ENCODE results near the gene SLC35F6.
"Not testable (repeated sequence)": the region's sequence is repeated elsewhere in the genome, so short reads cannot be mapped to it uniquely, and the experiment has no call there.

SLC35F6 gene

GRCh38 chr2:26782876-26783704 lies 19.0 kb downstream of the SLC35F6 start:
- TF ChIP-seq, protein P1, sequence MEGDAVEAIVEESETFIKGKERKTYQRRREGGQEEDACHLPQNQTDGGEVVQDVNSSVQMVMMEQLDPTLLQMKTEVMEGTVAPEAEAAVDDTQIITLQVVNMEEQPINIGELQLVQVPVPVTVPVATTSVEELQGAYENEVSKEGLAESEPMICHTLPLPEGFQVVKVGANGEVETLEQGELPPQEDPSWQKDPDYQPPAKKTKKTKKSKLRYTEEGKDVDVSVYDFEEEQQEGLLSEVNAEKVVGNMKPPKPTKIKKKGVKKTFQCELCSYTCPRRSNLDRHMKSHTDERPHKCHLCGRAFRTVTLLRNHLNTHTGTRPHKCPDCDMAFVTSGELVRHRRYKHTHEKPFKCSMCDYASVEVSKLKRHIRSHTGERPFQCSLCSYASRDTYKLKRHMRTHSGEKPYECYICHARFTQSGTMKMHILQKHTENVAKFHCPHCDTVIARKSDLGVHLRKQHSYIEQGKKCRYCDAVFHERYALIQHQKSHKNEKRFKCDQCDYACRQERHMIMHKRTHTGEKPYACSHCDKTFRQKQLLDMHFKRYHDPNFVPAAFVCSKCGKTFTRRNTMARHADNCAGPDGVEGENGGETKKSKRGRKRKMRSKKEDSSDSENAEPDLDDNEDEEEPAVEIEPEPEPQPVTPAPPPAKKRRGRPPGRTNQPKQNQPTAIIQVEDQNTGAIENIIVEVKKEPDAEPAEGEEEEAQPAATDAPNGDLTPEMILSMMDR (conservative IDR thresholded peaks at IDR 0.05): no peak
- H3K27ac ChIP-seq: no peak overlapping the region

DNA sequence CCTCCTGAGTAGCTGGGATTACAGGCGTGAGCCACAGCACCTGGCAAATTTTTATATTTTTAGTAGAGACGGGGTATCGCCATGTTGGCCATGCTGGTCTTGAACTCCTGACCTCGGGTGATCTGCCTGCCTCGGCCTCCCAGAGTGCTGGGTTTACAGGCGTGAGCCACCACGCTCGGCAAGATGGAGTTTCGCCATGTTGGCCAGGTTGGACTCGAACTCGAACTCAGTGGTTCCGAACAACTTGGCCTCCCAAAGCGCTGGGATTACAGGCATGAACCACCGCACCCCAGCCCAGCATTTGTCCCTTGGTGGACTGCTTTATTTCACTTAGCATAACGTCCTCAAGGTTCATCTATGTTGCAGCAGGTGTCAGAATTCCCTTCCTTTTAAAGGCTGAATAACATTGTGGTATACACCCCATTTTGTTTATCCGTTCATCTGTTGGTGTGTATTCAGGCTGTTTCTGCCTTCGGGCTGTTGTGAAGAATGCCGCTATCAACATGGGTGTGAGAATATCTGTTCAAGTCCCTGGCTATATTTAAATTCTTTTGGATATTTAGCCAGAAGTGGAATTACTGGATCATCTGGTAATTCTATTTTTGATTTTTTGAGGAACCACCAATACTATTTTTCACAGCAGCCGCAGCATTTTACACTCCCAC lies 20.6 kb downstream of the SLC35F6 start:
- H3K27ac ChIP-seq: peak overlapping the region; percentile 68
- TF ChIP-seq, protein P1 (conservative IDR thresholded peaks at IDR 0.05): no peak

- peak within 1 kb of the TSS; percentile 68 for H3K27ac ChIP-seq
- TF ChIP-seq, protein P1 (conservative IDR thresholded peaks at IDR 0.05): no peak
Observed at GRCh38 chr2:26785431-26786206, 21.5 kb downstream of the SLC35F6 start, which contains the start of gene CENPA. CENPA (plus strand) TSS chr2:26786056; CDS start chr2:26786197, 141 bp downstream.

DNA sequence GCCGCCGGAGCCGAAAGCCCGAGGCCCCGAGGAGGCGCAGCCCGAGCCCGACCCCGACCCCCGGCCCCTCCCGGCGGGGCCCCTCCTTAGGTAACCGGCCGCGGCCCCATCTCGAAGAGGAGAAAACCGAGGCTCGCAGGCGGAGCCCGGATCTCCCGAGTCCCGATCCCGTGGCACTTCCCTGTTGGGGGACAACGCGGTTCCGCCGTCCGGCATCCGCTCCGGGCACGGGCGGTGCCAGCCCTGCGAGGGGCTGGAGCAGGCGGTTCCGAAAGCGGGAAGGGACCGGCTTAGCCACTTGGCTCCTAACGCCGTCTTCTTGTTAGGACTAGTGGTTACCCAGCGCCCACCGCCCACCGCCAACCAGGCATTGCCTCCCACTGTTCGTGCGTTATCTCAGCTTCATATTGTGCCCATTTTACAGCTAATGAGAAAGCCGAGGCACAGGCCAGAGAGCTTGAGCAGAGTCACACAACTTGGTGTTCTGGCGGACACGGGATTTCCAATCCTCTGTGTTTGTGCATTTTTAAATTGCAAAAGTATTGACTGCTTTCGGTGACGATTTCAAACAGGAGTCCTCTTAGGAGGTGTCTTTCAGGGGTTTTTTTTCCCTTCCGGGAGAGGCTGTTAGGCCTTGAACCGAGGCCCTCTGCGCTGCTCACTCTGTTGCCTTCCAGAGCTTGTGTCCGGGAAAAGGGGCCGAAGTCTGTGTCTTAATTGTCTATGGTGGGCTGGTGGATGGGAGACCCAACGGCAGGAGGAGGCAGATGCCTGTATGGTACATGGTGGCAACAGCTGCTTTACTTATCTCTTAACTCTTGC lies 22.3 kb downstream of the SLC35F6 start:
- TF ChIP-seq, protein P1 (conservative IDR thresholded peaks at IDR 0.05): no peak
- H3K27ac ChIP-seq: peak overlapping the region; percentile 68

GRCh38 chr2:26792720-26793119 lies 28.6 kb downstream of the SLC35F6 start:
- TF ChIP-seq, protein P1 (conservative IDR thresholded peaks at IDR 0.05): no peak
- no peak overlapping the region for H3K27ac ChIP-seq

DNA sequence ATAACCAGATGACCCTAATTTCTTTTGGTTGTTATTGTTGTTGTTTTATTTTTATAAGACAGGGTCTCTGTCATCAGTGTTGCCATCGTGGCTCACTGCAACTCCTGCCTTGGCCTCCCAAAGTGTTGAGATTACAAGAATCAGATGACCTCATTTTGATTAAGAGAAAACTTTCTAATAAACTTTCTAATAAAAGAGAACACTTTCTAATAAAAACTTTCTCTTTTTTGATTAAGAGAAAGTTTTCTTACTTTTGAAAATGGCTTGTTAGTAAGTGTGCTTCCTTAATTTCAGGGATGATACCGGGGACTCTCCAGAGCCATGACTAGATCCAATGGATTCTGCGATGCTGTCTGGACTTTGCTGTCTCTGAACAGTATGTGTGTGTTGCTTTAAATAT lies 29.4 kb downstream of the SLC35F6 start:
- TF ChIP-seq, protein P1 (conservative IDR thresholded peaks at IDR 0.05): no peak
- H3K27ac ChIP-seq: no peak overlapping the region

- H3K27ac ChIP-seq: not testable (repeated sequence)
Observed at GRCh38 chr2:26795135-26795534, 31.1 kb downstream of the SLC35F6 start.
